ENCODE measurements around the gene RNASEH2A. TPM values are rescaled to one million over a fixed set of nuclear protein-coding genes. Genes with fewer than 3 reads are reported as not detected.

RNASEH2A gene
- total RNA-seq, 3 donors from 2014 or later: 5.5 to 12.4 (median 6.5) TPM

DNA sequence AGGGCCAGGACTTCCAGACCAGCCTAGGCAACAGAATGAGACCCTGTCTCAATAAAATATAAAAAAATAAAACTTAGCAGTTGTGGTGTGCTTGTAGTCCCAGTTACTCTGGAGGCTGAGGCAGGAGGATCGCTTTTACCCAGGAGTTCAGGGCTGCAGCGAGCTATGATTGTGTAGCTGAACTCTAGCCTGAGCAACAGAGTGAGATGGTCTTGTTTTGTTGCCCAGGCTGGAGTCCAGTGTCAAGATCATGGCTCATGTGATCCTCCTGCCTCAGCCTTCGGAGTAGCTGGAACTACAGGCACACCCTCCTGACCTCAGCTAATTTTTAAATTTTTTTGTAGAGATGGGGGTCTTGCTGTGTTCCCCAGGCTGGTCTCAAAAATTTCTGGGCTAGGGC, 19.4 kb upstream of the RNASEH2A start:
- H3K36me3 ChIP-seq (ENCODE audit: low read depth): no peaks in the 10 kb centered on the region
- ATAC-seq (no peak), DNase-seq (peak in 1 of 3 donors; percentile 32)
- TF ChIP-seq, protein P1, sequence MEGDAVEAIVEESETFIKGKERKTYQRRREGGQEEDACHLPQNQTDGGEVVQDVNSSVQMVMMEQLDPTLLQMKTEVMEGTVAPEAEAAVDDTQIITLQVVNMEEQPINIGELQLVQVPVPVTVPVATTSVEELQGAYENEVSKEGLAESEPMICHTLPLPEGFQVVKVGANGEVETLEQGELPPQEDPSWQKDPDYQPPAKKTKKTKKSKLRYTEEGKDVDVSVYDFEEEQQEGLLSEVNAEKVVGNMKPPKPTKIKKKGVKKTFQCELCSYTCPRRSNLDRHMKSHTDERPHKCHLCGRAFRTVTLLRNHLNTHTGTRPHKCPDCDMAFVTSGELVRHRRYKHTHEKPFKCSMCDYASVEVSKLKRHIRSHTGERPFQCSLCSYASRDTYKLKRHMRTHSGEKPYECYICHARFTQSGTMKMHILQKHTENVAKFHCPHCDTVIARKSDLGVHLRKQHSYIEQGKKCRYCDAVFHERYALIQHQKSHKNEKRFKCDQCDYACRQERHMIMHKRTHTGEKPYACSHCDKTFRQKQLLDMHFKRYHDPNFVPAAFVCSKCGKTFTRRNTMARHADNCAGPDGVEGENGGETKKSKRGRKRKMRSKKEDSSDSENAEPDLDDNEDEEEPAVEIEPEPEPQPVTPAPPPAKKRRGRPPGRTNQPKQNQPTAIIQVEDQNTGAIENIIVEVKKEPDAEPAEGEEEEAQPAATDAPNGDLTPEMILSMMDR (IDR thresholded peaks at IDR 0.05): no peak
- no peaks in the 10 kb centered on the region for H3K9me3 ChIP-seq
- H3K4me3 ChIP-seq: no peak overlapping the region
- peaks cover 66% of the 10 kb centered on the region for H3K4me1 ChIP-seq (ENCODE audit: low read depth)
- intact Hi-C loops (cut with DNase I, micrococcal nuclease): no loop called here

DNA sequence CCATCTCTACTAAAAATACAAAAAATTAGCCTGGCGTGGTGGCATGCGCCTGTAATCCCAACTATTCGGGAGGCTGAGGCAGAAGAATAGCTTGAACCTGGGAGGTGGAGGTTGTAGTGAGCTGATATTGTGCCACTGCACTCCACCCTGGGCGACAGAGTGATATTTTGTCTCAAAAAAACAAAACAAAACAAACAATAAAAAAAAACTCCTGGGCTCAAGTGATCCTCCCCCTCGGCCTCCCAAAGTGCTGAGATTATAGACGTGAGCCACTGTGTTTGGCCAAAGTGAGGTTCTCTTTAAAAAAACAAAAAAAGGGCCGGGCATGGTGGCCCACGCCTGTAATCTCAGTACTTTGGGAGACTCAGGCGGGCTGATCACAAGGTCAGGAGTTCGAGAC, 18.9 kb upstream of the RNASEH2A start:
- ATAC-seq: no peak
- intact Hi-C loops (cut with DNase I, micrococcal nuclease): no loop called here
- TF ChIP-seq, protein P1 (IDR thresholded peaks at IDR 0.05): no peak

DNA sequence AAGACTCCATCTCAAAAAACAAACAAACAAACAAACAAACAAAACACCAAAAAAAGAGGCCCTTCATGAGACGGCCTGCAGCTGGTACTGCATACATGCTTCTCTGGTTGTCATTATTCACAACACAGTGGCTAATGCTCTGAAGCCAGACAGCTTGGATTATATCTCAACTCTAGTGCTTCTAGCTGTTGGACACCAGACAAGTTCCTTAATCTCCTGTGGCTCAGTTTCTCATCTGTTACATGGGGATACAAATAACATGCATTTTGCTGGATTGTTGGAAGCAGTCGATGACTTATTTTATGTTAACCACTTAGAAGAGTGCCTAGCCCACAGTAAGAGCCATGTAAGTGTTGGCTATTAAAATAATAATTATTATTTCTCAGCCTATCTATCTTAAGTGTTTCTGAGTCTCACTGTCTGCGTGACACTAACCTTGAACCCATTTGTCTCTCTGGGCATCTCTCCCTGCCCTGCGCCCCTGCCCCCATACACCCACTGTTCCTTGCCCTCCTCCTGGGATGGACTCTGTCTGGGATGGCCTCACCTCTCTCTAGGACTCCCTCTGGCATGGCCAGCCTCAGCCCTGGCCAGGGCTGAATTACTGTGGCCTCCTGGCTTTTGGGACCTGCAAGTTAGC, 18.2 kb upstream of the RNASEH2A start:
- ATAC-seq: no peak
- Histone ChIP-seq H3K4me3 (no peak overlapping the region), H3K4me1 (ENCODE audit: low read depth) (peaks cover 59% of the 10 kb centered on the region), H3K36me3 (ENCODE audit: low read depth) (no peaks in the 10 kb centered on the region), H3K9me3 (no peaks in the 10 kb centered on the region)
- TF ChIP-seq, protein P1 (IDR thresholded peaks at IDR 0.05): no peak
- DNase-seq: peak in 1 of 3 donors; percentile 28
- intact Hi-C loops (cut with DNase I, micrococcal nuclease): no loop called here

More for the DNA sequence above, 18.9 kb upstream of the RNASEH2A start:
- Histone ChIP-seq H3K4me3 (no peak overlapping the region), H3K9me3 (no peaks in the 10 kb centered on the region), H3K4me1 (ENCODE audit: low read depth) (peaks cover 64% of the 10 kb centered on the region), H3K36me3 (ENCODE audit: low read depth) (no peaks in the 10 kb centered on the region)
- DNase-seq: peak in 1 of 3 donors; percentile 21

DNA sequence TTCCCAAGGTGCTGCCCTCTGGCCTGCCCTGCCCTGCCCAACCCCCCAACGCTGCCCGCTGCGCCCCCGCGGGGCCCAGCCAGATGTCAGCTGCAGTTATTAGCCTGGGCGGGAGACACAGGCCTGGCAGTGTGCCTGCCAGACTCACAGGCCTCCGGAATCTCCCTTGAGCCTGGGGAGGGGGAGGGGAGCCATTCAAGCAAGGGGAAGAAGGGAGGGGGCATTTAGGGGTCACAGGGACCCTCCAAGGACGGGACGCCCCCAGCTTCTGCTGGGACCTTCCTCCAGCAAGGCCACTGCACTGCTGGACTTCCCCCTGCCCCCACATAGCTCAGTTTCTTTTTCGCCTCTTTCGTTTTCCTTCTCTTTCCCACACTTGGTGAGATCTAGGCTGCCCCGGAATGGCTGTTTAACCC, 17.7 kb upstream of the RNASEH2A start:
- TF ChIP-seq, protein P1 (IDR thresholded peaks at IDR 0.05): no peak
- peaks cover 54% of the 10 kb centered on the region for H3K4me1 ChIP-seq (ENCODE audit: low read depth)
- ATAC-seq (peak; percentile 3), DNase-seq (peak; percentile 90 to 91 (median 91))
- intact Hi-C loops (cut with DNase I, micrococcal nuclease): no loop called here
- H3K4me3 ChIP-seq: no peak overlapping the region
- H3K36me3 ChIP-seq (ENCODE audit: low read depth): no peaks in the 10 kb centered on the region
- no peaks in the 10 kb centered on the region for H3K9me3 ChIP-seq

DNA sequence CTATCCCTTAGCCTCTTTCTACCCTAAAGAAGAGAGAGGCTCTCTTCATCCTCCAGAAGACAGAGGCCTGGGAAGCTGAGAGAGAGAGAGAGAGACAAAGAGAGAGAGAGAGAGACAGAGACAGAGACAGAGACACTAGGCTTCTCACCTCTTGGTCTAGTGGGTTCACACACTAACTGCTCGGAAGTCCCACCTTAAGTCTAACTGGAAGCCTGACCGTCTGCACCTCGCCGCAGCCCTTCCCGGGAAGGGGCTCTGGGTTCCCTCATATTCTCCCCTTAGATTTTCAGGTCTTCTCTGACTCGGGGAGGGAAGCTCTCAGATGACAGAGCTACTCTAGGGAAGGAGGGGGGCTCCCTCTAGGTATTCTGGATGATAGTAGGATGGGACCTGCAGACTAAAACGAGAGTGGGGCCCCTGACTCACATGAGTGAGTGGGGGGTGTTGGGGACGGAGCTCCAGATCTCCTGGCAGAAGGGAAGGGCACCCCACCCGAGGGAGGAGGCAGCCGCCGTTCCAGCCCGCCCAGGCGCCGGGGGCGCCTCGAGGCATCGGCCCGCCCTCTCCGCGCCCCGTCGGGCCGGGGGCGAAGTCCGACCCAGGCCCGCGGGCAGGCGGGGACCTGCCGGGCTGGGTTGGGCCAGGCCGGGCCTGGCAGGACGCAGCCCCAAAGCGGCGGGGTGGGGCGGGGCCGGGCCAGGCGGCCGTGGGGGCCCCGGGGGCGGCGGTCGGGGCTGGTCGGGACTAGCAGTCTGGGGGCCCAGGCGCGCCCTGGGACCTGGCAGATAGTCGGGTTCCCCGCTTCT, 17.1 kb upstream of the RNASEH2A start:
- Histone ChIP-seq H3K36me3 (ENCODE audit: low read depth) (no peaks in the 10 kb centered on the region), H3K4me1 (ENCODE audit: low read depth) (peaks cover 48% of the 10 kb centered on the region), H3K4me3 (peak overlapping the region; percentile 19), H3K9me3 (no peaks in the 10 kb centered on the region)
- TF ChIP-seq, protein P1 (IDR thresholded peaks at IDR 0.05): peak; percentile 12
- ATAC-seq: peak; percentile 41
- DNase-seq: peak in 2 of 3 donors; percentile 85 to 92
- intact Hi-C loops (cut with DNase I, micrococcal nuclease): no loop called here

Measured in mucosa of descending colon (tissue), 3 donors.